DMS153 (cell line): ENCODE measurements around the gene DSG3.

Experiments
- DNase-seq: peaks from one replicate; lab custom pipeline; 2025; lab: John Stamatoyannopoulos, UW

The DSG3 gene, protein sequence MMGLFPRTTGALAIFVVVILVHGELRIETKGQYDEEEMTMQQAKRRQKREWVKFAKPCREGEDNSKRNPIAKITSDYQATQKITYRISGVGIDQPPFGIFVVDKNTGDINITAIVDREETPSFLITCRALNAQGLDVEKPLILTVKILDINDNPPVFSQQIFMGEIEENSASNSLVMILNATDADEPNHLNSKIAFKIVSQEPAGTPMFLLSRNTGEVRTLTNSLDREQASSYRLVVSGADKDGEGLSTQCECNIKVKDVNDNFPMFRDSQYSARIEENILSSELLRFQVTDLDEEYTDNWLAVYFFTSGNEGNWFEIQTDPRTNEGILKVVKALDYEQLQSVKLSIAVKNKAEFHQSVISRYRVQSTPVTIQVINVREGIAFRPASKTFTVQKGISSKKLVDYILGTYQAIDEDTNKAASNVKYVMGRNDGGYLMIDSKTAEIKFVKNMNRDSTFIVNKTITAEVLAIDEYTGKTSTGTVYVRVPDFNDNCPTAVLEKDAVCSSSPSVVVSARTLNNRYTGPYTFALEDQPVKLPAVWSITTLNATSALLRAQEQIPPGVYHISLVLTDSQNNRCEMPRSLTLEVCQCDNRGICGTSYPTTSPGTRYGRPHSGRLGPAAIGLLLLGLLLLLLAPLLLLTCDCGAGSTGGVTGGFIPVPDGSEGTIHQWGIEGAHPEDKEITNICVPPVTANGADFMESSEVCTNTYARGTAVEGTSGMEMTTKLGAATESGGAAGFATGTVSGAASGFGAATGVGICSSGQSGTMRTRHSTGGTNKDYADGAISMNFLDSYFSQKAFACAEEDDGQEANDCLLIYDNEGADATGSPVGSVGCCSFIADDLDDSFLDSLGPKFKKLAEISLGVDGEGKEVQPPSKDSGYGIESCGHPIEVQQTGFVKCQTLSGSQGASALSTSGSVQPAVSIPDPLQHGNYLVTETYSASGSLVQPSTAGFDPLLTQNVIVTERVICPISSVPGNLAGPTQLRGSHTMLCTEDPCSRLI

DNA sequence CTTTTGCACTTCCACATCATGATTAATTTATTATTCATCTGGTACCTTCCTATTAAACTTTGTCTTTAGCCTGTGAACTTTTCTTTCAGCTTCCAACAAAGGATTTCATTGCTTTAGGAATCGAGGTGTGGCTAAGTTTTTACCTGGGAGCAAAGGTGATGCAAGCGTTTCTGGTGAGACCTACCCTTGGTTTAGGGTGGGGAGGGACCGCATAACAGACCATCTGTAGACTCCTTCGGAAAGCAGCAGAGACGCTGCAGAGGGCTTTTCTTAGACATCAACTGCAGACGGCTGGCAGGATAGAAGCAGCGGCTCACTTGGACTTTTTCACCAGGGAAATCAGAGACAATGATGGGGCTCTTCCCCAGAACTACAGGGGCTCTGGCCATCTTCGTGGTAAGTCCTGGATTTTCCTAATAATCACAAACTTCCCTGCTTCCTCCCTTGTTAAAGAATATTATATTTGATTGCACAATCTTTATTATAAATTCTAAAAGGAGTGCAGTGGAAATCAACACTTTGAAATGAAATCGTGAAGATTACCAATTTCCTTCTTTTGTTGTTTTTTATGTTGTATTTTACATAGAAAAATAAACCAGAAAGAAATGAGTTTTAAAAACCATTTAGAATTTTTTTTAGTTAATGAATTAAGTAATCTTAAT, at the start of gene DSG3:
DSG3 (plus strand) TSS at position 212 of the 662 bp plus-strand sequence; CDS start at position 349, 137 bp downstream.
- DNase-seq, result no peak

DNA sequence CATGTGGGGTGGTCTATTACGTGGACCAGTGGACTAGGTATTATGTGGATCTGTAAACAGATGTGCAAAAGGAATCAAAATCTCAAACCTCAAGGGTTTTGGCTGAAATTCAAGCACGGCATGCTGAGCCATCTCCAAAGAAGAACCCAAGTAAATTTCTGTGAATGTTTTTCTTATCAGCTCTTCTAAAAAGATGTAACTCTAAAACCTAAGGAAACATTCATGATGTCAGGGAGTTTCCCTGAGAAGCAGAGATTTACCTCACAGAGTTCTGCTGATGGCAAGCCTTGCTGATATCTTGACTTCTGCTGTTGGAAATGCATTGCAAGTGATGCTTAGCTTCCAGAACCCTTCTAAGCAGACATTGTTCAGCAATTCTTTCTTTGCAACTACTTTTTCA, 49.4 kb upstream of the DSG3 start:
- DNase-seq, result no peak

DNA sequence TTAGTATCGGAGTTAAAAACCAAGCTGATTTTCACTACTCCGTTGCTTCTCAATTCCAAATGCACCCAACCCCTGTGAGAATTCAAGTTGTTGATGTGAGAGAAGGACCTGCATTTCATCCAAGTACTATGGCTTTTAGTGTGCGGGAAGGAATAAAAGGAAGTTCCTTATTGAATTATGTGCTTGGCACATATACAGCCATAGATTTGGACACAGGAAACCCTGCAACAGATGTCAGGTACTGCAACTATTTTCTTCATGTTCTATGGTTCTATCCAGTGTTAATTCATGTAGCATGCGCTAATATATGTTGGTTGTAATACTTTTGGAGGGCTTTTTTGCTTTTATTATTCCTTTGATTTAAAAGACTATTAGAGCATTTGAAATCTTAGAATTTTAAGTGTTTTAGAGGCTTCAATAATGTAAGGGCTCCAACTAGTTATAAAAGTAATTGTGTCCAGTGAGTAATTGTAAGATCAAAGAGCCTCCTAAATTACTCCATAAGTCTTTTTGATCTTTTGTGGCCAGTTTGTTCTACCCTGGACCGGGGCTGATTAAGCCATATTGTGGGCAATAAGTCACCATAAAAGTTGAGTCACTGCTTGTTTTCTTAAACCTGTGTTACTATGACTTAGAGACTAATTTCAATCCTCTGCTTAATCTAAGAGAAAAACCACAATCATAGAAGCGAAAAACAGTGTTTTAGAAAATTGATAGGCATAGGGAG, 48.1 kb upstream of the DSG3 start:
- DNase-seq, result no peak

DNA sequence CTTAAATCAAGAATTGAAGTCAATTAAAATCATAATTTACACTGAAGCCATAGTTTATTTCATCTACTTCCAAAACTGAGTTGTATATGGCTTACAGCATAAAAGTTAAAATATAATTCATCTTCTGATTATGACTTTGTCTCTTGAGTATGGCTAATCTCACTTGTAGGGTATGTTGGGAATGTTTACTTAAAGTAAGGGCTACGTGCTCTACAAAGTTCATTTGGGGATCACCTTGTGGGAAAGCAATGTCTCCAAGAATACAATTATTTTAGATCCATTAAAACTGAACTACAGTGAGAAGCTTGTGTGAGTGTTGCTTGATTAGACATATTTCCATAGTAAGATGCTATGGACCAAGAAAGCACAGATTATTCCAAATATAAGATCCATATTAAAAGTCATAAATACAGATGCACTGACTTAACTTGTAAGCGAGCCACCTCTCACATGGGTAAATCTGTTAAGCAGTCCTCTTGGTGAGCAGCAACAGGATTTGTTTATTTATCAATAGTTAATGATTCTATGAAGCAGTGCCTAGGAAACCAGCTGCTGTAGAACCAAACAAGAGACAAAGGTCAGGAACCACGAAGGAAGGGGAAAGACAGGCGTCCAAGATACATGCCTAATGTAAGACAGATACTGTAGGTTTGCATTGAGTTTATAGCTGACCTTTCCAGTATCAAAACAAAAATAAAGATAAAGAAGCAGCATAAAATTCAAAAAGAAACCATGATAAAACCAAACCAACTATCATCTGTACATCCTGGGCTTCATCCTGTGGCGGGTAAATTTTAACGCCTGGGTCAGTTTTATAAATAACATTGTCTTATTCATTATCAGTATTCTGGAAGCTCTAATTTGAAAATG, 46.1 kb upstream of the DSG3 start:
- no peak for DNase-seq

DNA sequence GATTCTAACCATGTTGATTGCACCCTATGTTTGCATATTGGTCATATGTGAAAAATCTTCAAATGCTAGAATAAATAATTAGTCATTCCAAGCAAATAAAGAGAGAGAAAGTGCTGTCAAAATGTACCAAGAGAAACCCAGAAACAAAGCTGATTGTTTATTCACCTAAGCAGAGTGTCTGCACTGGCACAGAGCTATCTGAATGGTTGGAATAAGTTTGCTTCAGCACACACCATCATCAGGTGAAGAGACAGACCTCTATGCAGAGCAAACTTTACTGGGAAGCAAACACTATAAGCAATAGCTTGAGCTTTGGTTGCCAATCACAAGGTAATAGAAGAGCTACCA, 45.5 kb upstream of the DSG3 start:
- DNase-seq, result no peak

DNA sequence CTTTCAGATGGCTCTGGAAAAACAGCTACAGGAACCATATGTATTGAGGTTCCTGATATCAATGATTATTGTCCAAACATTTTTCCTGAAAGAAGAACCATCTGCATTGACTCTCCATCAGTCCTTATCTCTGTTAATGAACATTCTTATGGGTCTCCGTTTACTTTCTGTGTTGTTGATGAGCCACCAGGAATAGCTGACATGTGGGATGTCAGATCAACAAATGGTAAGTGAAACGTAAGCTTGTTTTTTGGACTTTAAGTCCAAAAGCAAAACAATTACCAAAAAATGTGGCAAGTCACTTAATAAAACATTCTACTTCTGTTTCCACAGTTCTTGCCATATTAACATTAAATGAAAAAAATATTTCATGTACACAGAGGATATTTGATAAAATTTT, 44.1 kb upstream of the DSG3 start:
- no peak for DNase-seq

DNA sequence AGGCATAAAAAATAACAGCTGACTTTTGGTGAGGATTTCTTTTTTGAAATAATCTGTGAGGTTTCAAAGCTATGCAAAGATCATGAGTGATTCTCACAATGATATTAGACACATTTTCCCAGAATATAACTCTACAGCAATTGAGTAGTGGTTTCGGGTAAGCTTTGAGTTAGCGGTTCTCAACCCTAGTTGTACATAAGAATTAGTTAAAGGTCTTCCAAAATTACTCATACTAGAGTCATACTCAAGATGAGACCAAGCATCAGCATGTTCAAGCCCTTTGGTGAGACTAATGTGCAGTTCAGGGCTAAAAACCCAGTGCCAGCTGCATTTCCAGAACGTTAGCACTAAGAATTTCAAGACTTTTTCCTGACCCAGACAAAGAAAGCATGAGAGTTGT, 39.9 kb upstream of the DSG3 start:
- no peak for DNase-seq

DNA sequence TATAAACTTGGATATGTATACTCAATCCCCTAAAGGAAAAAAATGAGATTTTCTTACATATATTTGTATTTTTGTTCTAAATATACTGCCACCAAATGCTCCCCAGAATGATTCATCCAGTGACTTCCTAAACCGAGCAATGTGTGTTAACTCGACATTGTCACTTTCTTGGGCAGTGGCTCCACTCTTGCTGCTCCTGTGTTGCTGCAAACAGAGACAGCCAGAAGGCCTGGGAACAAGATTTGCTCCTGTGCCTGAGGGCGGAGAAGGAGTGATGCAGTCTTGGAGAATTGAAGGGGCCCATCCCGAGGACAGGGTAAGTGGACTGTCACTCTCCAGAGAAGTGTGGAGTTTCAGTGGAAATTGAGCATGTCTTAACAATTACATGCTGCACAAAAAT, 38.3 kb upstream of the DSG3 start:
- no peak for DNase-seq

DNA sequence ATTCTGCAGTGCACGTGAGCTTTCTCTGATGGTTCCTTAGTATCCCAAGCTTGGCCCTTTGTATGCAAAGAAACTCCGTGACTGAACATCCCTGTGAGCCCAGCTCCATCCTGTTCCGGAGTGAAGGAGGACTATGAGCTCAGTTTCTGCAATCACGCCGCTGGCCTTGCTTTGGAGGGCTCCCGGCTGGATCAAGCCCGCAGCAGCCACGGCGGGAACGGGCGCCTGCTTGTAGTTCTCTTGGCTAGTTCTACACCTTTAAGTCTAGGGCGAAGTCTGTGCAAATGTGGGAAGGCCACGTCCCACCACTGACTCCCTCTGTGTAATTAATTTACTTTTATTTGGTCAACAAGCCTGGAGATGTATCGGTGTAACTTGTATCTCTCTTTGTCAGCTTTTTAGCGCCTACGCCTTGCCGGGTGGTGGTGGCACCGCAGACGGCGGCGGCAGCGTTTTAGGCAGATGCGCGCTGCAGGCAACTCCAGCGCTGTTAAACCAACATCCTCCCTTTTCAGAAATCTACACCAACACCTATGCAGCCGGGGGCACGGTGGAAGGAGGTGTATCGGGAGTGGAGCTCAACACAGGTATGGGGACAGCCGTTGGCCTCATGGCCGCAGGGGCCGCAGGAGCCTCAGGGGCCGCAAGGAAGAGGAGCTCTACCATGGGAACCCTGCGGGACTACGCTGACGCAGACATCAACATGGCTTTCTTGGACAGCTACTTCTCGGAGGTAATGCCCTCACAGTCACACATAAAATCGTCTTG, 36.6 kb upstream of the DSG3 start:
- DNase-seq, result no peak

DNA sequence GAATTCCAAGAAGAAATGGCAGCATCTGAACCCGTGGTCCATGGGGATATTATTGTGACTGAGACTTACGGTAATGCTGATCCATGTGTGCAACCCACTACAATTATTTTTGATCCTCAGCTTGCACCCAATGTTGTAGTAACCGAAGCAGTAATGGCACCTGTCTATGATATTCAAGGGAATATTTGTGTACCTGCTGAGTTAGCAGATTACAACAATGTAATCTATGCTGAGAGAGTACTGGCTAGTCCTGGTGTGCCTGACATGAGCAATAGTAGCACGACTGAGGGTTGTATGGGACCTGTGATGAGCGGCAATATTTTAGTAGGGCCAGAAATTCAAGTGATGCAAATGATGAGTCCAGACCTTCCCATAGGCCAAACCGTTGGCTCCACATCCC, 34.4 kb upstream of the DSG3 start:
- no peak for DNase-seq

DNA sequence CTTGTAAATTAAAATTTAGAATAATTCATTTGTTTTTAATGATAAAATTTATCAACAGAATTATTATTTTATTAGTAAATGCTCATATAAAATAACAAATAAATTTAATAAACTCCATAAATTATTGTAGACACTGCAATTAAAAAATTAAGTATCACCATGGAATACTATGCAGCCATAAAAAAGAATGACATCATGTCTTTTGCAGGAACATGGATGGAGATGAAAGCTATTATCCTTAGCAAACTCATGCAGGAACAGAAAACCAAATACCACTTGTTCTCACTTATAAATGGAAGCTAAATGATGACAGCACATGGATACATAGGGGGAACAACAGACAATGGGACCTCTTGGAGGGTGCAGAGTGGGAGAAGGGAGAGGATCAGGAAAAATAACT, 29.7 kb upstream of the DSG3 start:
- DNase-seq, result no peak

DNA sequence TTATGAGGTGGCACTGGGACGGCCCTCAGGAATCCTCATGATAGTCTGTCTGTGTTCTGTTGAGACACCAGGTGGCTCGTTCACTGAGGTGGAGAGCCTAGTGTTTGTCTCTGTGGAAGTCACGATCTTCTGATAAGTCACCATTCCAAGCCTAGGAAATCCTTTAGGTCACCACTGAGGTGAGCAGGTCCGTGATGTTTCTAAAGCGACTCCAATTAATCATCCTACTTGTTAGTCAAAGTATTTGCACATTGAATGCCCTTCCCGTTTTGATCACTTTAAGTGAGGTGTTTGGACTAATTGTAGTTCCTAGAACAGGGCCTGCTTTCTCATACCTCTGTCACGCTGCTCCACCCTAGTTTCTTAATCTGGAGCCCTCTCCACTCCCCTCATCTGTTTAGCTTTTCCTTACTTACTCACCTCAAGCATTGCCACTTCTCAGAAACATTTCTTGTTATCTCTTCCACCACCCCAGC, 28.0 kb upstream of the DSG3 start:
- no peak for DNase-seq

DNA sequence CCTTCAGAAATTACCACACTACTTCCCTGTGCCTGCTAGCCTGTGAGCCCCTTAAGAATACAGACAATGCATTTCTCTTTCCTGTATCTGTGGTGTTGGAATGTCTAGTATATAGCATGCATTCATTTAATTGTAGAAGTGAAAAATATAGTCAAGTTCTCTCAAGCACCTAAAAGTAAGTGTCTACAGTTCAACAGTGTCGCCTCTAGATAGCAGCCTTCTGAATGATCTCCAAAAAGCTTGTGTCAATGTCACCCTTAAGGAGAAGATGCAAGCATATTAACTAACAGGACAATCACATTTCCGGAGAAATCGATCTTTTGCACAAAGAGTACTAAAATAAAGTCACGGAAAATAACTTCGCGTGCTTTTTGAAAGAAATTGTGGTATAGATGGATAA, 27.5 kb upstream of the DSG3 start:
- DNase-seq, result no peak

DNA sequence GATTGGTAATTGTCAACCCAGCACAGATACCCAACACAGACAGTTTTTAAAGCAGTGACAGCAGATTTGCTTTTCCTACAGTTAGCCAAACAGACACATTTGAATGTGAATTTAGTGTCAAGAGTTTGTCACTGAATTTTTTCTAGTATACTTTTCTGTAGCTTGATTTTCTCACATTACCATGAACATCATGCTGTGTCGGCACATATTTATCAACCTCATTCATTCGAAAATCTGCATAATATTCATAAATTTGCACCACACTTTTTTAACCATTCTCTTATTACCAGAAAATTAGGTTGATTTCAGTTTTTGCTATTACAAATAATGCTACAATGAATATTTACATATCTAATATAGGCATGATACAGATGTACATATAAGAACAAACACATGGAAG, 27.0 kb upstream of the DSG3 start:
- DNase-seq, result no peak

DNA sequence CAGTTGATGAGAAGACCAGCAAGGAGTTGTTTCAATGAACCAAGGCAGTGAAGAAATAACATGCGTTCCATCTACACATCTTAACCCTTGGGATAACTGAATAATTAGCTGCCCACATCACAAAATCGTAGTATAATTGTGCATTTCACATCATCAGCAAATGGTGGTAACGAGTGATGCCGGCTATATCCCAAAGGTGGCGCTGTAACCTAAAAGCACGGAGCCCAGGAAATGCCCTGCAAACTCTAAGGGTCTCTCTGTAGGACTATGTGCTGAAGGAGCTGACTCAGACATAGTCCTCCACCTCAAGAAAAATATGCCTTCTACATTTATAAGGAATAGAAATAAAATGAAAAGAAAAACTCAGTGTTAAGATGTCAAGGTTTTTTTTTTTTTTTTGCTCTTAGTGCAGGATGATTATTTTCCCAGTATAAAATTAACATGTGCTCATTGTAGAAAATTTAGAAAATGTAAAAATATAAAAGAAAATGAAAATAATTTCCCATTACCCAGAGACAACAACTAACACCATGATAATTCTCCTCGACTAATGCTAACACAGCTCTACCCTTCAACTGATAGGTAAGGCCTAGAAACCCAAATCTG, 23.1 kb upstream of the DSG3 start:
- DNase-seq, result no peak

DNA sequence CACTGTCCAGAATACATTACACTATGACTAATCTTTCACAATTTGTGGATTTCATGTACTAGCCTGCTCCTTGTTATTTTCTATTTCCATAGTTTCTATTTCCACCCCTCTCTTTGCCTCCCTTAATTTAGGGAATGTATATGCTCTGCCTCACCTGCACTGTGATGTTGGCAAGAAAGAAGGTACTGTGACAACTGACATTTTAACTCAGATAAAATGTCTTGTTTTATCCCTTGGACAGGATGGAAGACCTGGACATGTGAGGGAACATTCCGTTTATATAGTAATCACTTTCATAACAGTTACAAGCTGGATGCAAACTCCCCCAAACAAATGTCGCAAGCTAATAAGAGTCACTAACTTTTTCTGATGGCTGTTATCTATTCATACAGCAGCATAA, 21.5 kb upstream of the DSG3 start:
- DNase-seq, result no peak

DNA sequence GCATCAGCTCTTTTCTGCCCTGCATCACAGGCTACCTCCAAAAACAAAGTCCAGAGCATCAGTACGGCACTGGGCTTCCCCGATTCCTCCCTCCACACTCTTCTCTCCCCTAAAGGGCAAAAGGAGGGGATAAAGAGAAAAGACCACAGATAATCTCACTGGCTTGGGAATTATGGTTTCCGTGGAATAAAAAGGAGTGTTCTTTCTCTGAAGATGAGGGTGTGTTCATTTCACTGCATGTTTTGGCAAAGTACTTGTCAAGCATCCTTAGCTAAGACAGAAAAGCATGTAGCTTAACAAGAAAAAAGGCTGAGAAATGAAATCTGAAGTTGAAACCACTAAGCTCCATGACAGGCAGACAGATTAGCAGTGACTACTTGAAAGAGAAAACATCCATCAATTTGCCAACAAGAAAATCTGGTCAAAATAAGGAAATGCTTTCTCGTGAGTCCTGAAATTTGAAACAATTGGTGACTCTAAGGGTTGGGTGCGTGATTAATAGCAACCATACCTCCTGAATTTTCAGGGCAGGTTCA, 20.6 kb upstream of the DSG3 start:
- no peak for DNase-seq

DNA sequence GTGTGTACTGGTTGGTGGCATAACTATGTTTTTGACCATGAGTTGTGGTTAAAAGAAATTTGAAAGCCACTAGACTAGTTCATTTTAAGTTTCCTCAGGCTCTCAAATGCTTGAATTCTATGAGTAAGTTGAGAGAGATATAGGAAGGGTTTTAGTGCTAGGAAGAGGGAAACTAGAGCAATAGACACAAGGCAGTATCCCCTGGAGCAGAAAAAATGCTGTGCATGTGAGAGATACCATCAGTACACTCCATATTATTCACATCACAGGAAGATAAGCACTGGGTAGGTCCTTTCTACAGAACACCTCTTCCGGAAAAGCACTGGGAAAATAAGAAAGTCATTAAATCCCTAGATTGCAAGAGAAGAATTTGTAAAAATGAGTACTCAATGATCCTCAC, 19.3 kb upstream of the DSG3 start:
- DNase-seq, result no peak

DNA sequence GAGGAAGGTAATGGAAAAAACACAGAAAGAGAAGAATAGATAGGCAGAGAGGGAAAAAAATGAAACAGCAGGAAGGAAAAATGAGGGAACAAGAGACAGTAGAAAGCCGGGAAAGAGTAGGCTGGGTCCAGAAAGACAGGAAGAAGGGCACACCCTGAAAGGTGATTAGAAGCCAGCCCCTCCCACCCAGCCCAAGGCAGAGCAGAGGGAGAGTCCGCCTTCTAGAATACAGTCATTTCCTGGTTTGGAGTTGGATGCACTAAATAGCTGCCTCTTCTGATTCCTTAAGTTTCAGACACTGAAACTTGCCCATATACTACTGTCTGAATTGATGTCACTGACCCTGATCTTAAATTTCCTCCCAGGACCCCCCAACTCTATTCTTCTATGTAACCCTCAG, 17.9 kb upstream of the DSG3 start:
- DNase-seq, result no peak
